Thoracic aorta (tissue), 2 donors: ENCODE data around the gene MON1A. TPM values are rescaled to one million over a fixed set of nuclear protein-coding genes. Genes with fewer than 3 reads are reported as not detected.

Source experiments
- ATAC-seq: fragments of 150-250 bp; one replicate; pipeline ENCODE4 v1.8.0; 2017; ENCODE audit warnings: low read depth; ENCODE audit not compliant: insufficient number of reproducible peaks, low FRiP score
- DNase-seq: peaks from one replicate; pipeline ENCODE4 v3.0.0-alpha.2; 2020; ENCODE audit warnings: low spot score
- H3K27ac ChIP-seq, 2 donors: fragments of 200-600 bp; sonication (generic); 1 replicate in 1 of 2; 2 replicates in 1 of 2; pipeline ENCODE4 v1.5.1; 2016; ENCODE audit warnings: mild to moderate bottlenecking in 2 of 2, moderate library complexity in 2 of 2
- H3K27me3 ChIP-seq: fragments of 200-600 bp; sonication (generic); replicated peaks from 2 replicates; pipeline ENCODE4 v1.6.0; 2016; ENCODE audit warnings: mild to moderate bottlenecking; ENCODE audit not compliant: insufficient read depth
- H3K36me3 ChIP-seq: fragments of 200-600 bp; sonication (generic); one replicate; pipeline ENCODE4 v1.5.1; 2016
- H3K4me1 ChIP-seq, 2 donors: fragments of 200-600 bp; sonication (generic); 1 replicate in 1 of 2; 2 replicates in 1 of 2; pipeline versions ENCODE4 v1.5.1 to v1.6.0; 2016; ENCODE audit warnings: low read depth in 2 of 2, mild to moderate bottlenecking in 1 of 2; ENCODE audit not compliant: control insufficient read depth in 1 of 2
- H3K4me3 ChIP-seq: fragments of 200-600 bp; sonication (generic); 2 replicates; pipeline ENCODE4 v1.5.1; 2016; ENCODE audit warnings: mild to moderate bottlenecking
- H3K9me3 ChIP-seq: fragments of 200-600 bp; sonication (generic); 2 replicates; pipeline ENCODE4 v1.5.1; 2016
- total RNA-seq, 2 donors: library from RNA; depleted of rRNA; stranded (reverse); fragments of >200 nt; gene quantifications; one replicate each; pipeline versions ENCODE4 v1.1.0 to v1.2.3, GENCODE V29; 2016
- TF ChIP-seq, protein P1 (sequence below): fragments of 200-600 bp; sonication (generic); IDR thresholded peaks from one replicate; pipeline ENCODE4 v1.5.1; 2019; ENCODE audit warnings: antibody characterized with exemption

MON1A gene
- total RNA-seq, 2 donors from 2014 or later: 17.4 to 23.4 TPM

DNA sequence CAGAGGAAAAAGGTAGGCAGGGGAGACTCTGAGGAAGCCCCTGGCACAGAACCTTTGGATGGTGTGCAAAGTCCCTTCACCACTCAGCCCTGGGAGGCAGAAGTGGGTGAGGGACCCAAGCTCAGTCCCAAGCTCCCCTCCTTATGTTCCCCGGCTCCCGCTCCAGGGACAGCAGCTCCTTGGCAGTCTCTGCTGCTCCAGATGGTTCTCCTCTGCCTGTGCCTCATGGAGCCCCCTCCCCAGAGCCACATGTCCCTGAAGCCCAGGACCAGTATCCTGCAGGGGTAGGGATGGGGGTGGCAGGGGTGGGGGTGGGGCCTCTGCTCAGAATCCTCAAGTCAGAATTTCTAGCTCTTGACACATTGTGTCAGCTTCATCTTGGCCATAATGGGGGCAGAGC, 51.9 kb downstream of the MON1A start:
- Histone ChIP-seq H3K4me3 (no peak overlapping the region), H3K4me1 (no peaks in the 10 kb centered on the region), H3K9me3 (no peaks in the 10 kb centered on the region), H3K27me3 (no peaks in the 10 kb centered on the region), H3K27ac (no peak overlapping the region), H3K36me3 (no peaks in the 10 kb centered on the region)
- ATAC-seq (no peak), DNase-seq (no peak)
- TF ChIP-seq, protein P1, sequence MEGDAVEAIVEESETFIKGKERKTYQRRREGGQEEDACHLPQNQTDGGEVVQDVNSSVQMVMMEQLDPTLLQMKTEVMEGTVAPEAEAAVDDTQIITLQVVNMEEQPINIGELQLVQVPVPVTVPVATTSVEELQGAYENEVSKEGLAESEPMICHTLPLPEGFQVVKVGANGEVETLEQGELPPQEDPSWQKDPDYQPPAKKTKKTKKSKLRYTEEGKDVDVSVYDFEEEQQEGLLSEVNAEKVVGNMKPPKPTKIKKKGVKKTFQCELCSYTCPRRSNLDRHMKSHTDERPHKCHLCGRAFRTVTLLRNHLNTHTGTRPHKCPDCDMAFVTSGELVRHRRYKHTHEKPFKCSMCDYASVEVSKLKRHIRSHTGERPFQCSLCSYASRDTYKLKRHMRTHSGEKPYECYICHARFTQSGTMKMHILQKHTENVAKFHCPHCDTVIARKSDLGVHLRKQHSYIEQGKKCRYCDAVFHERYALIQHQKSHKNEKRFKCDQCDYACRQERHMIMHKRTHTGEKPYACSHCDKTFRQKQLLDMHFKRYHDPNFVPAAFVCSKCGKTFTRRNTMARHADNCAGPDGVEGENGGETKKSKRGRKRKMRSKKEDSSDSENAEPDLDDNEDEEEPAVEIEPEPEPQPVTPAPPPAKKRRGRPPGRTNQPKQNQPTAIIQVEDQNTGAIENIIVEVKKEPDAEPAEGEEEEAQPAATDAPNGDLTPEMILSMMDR: no peak

DNA sequence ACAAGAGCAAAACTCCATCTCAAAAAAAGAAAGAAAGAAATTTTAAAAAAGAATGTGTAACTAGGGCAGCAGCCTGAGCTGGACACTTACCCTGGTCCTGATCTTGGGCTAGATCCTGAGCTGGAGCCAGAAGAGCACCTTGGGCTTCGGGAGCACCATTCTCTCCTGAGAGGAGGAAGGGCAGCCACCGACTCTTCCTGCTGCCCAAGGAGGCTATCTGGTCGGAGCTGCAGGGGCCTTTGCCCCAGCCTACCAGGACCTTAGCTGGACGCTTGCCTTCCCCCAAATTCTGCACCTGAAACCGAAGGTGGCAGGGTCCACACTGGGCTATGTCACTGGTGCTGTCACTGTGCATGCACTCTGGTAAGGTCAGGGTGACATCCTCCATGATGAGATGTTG, 53.0 kb downstream of the MON1A start:
- DNase-seq: no peak
- H3K9me3 ChIP-seq: no peaks in the 10 kb centered on the region
- no peaks in the 10 kb centered on the region for H3K36me3 ChIP-seq
- no peak overlapping the region for H3K27ac ChIP-seq
- H3K4me1 ChIP-seq: no peaks in the 10 kb centered on the region
- TF ChIP-seq, protein P1: no peak
- no peak for ATAC-seq
- H3K4me3 ChIP-seq: no peak overlapping the region
- no peaks in the 10 kb centered on the region for H3K27me3 ChIP-seq

DNA sequence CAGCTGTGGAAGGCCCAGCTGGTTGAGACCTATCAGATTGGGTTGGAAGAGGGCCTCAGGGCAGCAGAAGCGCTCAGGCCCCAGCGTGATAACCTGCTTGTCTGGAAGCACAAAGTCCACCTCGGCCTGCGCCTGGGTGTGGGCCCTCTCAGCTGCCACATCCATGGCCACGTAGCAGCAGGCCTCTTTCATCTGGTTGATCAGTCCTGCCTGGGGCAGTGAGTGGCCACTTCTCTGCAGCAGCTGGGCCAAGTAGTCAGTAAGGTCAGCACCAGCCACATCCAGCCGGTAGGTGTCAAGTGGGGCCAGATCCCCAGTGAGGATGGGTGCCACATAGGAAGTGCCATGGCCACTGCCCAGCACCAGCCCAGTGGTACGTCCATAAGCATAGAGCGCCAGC, 56.0 kb downstream of the MON1A start:
- no peak for ATAC-seq
- TF ChIP-seq, protein P1: no peak
- H3K27ac ChIP-seq: no peak overlapping the region
- no peak for DNase-seq
- no peaks in the 10 kb centered on the region for H3K9me3 ChIP-seq
- H3K4me1 ChIP-seq: peaks cover 10 to 12% of the 10 kb centered on the region in 2 donors
- peaks cover 13% of the 10 kb centered on the region for H3K27me3 ChIP-seq
- H3K4me3 ChIP-seq: no peak overlapping the region
- H3K36me3 ChIP-seq: no peaks in the 10 kb centered on the region

DNA sequence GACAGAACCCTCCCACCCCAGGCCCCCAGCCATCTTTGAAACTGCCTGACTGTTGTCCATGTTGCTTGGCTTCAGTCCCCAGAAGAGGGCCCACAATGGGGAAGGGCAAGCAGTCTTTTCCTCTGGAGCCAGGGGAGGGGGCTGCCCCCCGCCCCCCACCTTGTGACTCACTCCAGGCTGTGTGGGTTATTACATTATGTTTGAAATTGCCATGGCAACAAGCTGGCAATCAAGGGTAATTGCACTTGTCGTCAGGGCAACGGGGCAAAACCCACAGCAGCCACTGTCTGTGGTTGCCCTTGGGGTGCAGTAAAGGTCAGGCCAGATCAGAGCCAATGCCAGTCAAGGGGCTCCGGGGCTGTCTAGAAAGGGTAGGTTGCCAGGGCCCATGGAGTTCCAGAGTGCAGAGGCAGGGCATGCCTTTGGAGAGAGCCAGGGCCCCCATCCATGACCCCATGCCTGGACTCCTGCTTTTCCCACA, 56.8 kb downstream of the MON1A start:
- H3K27ac ChIP-seq: no peak overlapping the region
- H3K4me1 ChIP-seq: peaks cover 10 to 12% of the 10 kb centered on the region in 2 donors
- peaks cover 20% of the 10 kb centered on the region for H3K27me3 ChIP-seq
- H3K4me3 ChIP-seq: no peak overlapping the region
- no peaks in the 10 kb centered on the region for H3K36me3 ChIP-seq
- DNase-seq (no peak), ATAC-seq (no peak)
- TF ChIP-seq, protein P1: no peak
- no peaks in the 10 kb centered on the region for H3K9me3 ChIP-seq

DNA sequence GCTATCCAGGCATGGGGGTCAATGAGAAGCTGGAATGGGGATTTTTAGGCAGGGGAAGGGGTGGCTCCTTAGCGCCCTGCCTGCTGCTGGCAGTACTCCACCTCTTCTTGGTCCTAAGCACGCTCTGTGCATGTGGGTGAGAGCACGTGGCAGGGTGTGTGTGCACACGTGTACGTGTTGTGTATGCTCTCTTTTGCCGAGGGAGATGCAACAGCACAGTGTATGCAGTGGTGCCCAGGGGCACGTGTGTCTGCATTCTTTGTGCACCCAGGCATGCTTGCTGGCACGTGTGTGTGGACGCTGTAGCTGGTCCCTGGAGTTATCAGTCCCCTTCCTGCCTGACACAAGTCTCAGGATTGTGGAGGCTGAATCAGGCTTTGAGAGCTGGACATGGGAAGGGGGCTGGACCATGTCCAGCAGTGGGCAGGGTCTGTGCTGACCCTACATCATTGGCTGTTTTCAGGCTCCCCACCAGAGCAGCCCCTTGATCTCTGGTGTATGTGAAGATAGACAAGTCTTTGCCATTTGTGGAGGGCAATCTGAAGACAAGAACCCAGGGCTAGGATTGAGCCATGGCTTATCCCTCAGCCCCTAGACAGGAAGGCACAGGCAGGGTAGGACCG, 58.0 kb downstream of the MON1A start:
- DNase-seq: no peak
- no peaks in the 10 kb centered on the region for H3K9me3 ChIP-seq
- no peak for ATAC-seq
- H3K27me3 ChIP-seq: peaks cover 20% of the 10 kb centered on the region
- no peak overlapping the region for H3K4me3 ChIP-seq
- H3K36me3 ChIP-seq: no peaks in the 10 kb centered on the region
- TF ChIP-seq, protein P1: no peak
- no peak overlapping the region for H3K27ac ChIP-seq
- H3K4me1 ChIP-seq: peaks cover 10 to 12% of the 10 kb centered on the region in 2 donors
